HepG2 (cell line): Measurements from ENCODE around the gene NAV1.

Experiments used
- CC2D1A ChIP-seq: sonication (generic); formaldehyde crosslinking; IDR thresholded peaks from 2 replicates; pipeline ENCODE4 v1.8.1; 2023; ENCODE audit warnings: mild to moderate bottlenecking, missing genetic modification reagents
- ETV6 ChIP-seq: sonication (generic); formaldehyde crosslinking; conservative IDR thresholded peaks from 2 replicates; pipeline ENCODE4 v1.4.0; 2020; ENCODE audit warnings: missing genetic modification reagents
- GABPA ChIP-seq, 2 experiments: IDR thresholded peaks; 2 replicates each; pipeline ENCODE4 v1.6.1; 2011 to 2016; ENCODE audit warnings: low read depth in 2 of 2, low read length in 1 of 2, missing biosample characterization in 1 of 2, missing genetic modification characterization in 1 of 2
- HDAC2 ChIP-seq: sonication (generic); formaldehyde crosslinking; IDR thresholded peaks from 2 replicates; pipeline ENCODE4 v1.4.0; 2020; ENCODE audit warnings: missing genetic modification reagents
- ZNF232 ChIP-seq: sonication (generic); formaldehyde crosslinking; IDR thresholded peaks from 2 replicates; pipeline ENCODE4 v1.4.0; 2020; ENCODE audit warnings: missing genetic modification reagents, borderline replicate concordance
- ZUFSP ChIP-seq: sonication (generic); formaldehyde crosslinking; IDR thresholded peaks from 2 replicates; pipeline ENCODE4 v1.9.0; 2021; ENCODE audit warnings: missing genetic modification reagents, mild to moderate bottlenecking, borderline replicate concordance

- TF ChIP-seq ETV6 (CRISPR knock-in tag) (no peak), ZUFSP (CRISPR knock-in tag) (no peak), GABPA (IDR thresholded peaks at IDR 0.05; ENCODE audit: low read depth, low read length) (no peak), GABPA (CRISPR knock-in tag; IDR thresholded peaks at IDR 0.05; ENCODE audit: low read depth) (no peak), ZNF232 (CRISPR knock-in tag) (no peak), CC2D1A (no peak), HDAC2 (CRISPR knock-in tag) (no peak)
Observed at GRCh38 chr1:201575912-201576311, 37.0 kb downstream of the NAV1 start.
